Fibroblast of villous mesenchyme (primary cell): Measurements from ENCODE around the gene TMEM59L. TPM values are rescaled to one million over a fixed set of nuclear protein-coding genes. Genes with fewer than 3 reads are reported as not detected.

Source experiments
- DNase-seq: peaks from one replicate; pipeline ENCODE4 v3.0.0-alpha.2; 2010; ENCODE audit warnings: low read depth
- H3K4me3 ChIP-seq: 2 replicates; pipeline ENCODE4 v1.5.1; 2011; ENCODE audit warnings: low read depth, mild to moderate bottlenecking, low read length
- total RNA-seq: library from RNA; depleted of rRNA; stranded (reverse); fragments of >200 nt; gene quantifications from 2 replicates; pipeline ENCODE4 v1.2.3, GENCODE V29; 2012
- TF ChIP-seq, protein P1 (sequence below): IDR thresholded peaks from 2 replicates; pipeline ENCODE4 v1.5.1; 2012; ENCODE audit warnings: low read depth, mild to moderate bottlenecking, low read length; ENCODE audit not compliant: insufficient read depth

TMEM59L gene
- total RNA-seq, 1 donor = under 0.01 TPM

DNA sequence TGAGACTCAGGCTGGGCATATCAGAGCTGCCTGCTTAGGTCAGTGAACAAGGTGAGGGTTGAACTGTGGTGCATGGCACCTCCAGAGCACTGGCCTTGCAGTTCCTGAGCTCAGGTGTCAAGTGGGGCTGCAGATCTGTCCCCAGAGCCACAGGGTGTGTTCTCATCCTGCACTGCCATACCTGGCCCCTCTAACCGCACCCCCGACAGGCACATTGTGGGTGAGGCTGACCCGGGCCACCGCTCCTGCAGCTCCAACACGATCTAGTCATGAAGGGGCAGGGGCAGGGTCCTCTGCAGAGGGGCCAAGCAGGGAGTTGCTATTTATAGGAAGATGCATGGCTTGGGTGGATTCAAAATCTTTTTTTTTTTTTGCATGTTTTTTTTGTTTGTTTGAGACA is 54.1 kb downstream of the TMEM59L start:
- no peak overlapping the region for H3K4me3 ChIP-seq
- DNase-seq = no peak
- TF ChIP-seq, protein P1, sequence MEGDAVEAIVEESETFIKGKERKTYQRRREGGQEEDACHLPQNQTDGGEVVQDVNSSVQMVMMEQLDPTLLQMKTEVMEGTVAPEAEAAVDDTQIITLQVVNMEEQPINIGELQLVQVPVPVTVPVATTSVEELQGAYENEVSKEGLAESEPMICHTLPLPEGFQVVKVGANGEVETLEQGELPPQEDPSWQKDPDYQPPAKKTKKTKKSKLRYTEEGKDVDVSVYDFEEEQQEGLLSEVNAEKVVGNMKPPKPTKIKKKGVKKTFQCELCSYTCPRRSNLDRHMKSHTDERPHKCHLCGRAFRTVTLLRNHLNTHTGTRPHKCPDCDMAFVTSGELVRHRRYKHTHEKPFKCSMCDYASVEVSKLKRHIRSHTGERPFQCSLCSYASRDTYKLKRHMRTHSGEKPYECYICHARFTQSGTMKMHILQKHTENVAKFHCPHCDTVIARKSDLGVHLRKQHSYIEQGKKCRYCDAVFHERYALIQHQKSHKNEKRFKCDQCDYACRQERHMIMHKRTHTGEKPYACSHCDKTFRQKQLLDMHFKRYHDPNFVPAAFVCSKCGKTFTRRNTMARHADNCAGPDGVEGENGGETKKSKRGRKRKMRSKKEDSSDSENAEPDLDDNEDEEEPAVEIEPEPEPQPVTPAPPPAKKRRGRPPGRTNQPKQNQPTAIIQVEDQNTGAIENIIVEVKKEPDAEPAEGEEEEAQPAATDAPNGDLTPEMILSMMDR = no peak

DNA sequence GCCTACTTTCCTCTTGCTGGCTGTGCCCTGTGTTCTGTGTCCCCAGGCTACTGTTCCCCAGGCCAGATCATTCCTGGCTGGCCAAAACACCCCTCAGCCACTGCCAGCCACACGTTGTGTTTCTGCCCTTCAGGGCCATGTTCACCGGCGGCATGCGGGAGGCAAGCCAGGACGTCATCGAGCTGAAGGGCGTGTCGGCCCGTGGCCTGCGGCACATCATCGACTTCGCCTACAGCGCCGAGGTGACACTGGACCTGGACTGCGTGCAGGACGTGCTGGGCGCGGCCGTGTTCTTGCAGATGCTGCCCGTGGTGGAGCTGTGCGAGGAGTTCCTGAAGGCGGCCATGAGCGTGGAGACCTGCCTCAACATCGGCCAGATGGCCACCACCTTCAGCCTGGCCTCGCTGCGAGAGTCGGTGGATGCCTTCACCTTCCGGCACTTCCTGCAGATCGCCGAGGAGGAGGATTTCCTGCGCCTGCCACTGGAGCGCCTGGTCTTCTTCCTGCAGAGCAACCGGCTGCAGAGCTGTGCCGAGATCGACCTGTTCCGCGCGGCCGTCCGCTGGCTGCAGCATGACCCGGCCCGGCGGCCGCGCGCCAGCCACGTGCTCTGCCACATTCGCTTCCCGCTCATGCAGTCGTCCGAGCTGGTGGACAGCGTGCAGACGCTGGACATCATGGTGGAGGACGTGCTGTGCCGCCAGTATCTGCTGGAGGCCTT is 55.0 kb downstream of the TMEM59L start:
- no peak overlapping the region for H3K4me3 ChIP-seq
- TF ChIP-seq, protein P1 = no peak
- DNase-seq = no peak

DNA sequence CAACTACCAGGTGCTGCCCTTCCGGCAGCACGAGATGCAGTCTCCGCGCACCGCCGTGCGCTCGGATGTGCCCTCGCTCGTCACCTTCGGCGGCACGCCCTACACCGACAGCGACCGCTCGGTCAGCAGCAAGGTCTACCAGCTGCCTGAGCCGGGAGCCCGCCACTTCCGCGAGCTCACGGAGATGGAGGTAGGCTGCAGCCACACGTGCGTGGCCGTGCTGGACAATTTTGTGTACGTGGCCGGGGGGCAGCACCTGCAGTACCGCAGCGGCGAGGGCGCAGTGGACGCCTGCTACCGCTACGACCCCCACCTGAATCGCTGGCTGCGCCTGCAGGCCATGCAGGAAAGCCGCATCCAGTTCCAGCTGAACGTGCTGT is 55.6 kb downstream of the TMEM59L start:
- no peak for DNase-seq
- TF ChIP-seq, protein P1 = no peak
- H3K4me3 ChIP-seq = no peak overlapping the region

DNA sequence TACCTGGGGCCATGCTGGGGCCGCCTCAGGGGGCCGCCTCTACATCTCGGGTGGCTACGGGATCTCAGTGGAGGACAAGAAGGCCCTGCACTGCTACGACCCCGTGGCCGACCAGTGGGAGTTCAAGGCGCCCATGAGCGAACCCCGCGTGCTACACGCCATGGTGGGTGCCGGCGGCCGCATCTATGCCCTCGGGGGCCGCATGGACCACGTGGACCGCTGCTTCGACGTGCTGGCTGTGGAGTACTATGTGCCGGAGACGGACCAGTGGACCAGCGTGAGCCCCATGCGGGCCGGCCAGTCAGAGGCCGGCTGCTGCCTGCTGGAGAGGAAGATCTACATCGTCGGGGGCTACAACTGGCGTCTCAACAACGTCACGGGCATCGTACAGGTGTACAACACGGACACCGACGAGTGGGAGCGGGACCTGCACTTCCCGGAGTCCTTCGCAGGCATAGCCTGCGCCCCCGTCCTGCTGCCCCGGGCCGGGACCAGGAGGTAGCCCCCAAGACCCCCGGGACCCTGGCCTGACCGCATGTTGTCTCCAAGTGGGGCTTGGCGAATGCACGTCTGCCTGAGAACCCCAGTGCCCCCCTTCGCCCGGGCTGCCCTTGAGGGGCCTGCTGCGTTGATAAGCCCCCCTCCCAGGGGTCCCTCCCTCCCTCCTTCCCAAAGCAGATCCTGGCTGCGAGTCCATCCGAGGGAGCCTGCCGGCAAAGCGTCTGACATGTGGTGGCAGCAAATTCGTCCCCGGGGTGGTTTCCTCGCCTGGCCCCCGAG is 56.3 kb downstream of the TMEM59L start:
- DNase-seq = no peak
- no peak overlapping the region for H3K4me3 ChIP-seq
- TF ChIP-seq, protein P1 = no peak

DNA sequence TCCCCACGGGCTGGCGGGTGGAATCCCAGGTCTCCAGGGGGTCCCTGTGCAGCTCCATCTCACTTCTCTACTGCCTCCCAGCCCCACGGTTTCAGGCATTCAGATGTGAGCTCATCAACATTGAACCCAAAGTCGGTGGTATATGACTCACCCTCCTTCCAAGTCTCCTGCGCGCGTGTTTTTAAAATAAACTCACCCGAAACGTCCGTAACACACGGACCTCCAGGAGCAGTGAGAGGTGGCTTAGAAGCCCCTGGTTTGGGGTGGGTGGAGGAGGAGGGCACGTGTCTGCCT is 56.8 kb downstream of the TMEM59L start:
- TF ChIP-seq, protein P1 = no peak
- no peak overlapping the region for H3K4me3 ChIP-seq
- DNase-seq = no peak

DNA sequence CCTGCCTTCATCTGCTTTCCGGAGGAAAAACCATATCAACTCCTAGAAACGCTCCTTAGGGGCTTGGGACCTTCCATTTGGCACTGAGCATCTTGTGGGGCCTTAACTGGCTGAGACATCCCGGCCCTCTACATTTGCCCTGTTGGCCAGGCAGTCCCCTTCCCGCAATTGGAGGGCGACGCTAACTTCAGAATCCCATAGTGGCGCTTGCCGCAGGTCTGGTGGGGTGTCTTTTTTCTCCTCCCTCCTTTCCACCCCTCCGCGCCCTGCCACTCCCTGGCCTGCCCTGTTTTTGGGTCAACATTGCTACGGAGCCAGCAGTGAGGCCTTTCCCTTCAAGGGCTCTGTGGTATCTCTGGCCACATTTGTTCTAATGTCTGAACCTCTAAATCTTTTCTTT is 57.2 kb downstream of the TMEM59L start:
- no peak for DNase-seq
- TF ChIP-seq, protein P1 = no peak

DNA sequence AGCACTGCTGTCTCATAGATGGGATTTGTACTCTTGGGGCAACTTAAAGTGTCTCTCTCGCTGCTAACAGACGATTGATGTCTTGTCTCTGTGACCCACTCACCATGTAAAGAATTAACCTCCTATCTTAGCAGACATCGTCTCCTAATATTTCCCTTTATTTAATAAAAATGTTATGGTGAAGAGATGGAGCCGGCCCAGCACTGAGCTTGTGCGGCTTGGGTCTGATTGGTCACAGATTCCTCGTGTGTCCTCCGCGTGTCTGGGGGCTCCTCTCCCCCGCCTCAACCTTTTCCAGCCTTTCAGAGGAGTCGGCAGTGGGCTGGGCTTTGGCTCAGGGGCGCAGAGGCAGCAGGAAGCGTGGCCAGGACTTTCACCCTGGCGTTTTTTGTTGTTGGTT is 57.6 kb downstream of the TMEM59L start:
- TF ChIP-seq, protein P1 = no peak
- DNase-seq = no peak
- H3K4me3 ChIP-seq = no peak overlapping the region

More for the DNA sequence above, 57.2 kb downstream of the TMEM59L start:
- no peak overlapping the region for H3K4me3 ChIP-seq
